Sigmoid colon (tissue), 4 donors: ENCODE measurements around the gene ACOT2.
"Not testable (repeated sequence)": the region's sequence is repeated elsewhere in the genome, so short reads cannot be mapped to it uniquely, and the experiment has no call there.

Experiments used
- CTCF ChIP-seq, 4 experiments: fragments of 450-650 bp in 3 of 4; fragments of 200-600 bp in 1 of 4; IDR thresholded peaks; one replicate each; pipeline ENCODE4 v1.5.1; 2016 to 2019; ENCODE audit warnings: antibody characterized with exemption in 4 of 4, mild to moderate bottlenecking in 3 of 4, moderate library complexity in 2 of 4
- EP300 ChIP-seq, 4 donors: sonication (generic); formaldehyde crosslinking; IDR thresholded peaks; one replicate each; pipeline ENCODE4 v1.6.1; 2017; ENCODE audit warnings: antibody characterized with exemption in 4 of 4

- TF ChIP-seq EP300, CTCF (IDR thresholded peaks at IDR 0.05): not testable (repeated sequence)
These were observed 5.2 kb downstream of the ACOT2 start for GRCh38 chr14:73574251-73574650.
